GM19193 (cell line): Measurements from ENCODE around the gene KRT79.

Source experiments
- POLR2A ChIP-seq: IDR thresholded peaks from 4 replicates; pipeline ENCODE4 v1.6.1; 2011; ENCODE audit not compliant: insufficient read depth, insufficient read length; ENCODE audit errors: extremely low read depth

The KRT79 gene

DNA sequence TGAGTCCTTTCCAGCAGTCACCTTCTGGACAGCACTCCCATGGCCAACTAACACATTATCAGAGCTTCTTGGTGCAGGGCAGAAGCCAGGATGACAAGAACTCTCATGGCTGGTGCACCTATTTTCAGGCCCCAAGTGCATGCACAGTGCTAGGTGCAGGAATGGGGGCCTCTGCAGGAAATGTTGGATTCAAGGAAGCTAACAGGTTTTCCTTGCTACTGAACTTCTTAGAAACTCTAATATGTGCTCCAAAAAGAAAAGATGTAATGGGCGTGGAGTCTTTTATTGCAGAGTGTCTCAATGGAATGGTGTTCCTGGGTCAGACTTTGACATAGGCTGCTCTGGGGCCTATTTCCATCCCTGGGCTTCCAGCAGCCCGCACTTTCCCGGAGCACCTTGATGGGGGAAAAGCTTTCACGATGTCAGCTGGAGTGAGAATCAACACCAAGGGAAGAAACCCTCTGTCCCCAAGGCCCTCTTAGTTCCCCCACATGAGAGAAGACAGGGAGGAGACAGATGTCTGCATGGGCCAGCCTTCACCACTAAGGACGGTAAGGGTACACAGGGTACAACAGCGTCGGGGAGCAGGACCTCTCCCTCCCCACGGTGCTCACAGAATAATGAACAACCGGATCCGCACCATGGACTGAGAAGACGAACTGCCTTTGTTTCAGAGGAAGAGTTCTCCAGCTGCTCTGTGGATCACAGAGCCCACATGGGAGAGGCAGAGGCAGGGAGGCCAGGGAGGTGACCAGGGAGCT is 45.1 kb downstream of the KRT79 start:
- TF ChIP-seq POLR2A: no peak

DNA sequence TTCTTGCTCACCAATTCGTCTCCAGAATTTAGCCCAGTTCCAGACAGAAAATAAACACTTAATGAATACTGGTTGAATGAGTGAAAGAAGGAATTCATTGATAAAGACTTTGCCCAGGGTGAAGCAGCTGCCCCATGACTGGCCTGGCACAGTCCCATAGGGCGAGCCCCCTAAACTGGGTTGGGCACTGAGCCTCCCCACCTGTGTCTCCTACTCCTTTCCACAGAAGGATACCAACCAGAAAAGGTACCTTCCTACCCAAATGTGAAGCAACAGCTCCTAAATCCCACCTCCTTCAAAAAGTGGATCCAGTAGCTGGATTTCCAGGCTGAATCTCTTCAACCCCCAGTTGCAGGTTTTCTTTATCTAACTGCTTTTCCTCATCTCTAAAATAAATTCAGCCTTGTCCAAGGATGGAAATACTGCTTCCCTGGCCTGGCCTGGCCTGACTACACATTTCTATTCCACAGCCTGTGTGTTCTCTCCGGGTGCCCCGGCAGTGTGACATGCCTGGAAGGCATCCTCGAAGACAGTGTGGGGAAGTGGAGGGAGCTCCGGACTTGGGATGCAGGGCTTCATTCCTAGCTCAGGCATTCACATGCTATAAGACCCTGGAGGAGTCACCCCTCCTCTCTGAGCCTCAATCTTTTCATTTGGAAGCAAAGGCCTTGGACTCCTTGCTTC is 45.8 kb downstream of the KRT79 start:
- no peak for TF ChIP-seq POLR2A

DNA sequence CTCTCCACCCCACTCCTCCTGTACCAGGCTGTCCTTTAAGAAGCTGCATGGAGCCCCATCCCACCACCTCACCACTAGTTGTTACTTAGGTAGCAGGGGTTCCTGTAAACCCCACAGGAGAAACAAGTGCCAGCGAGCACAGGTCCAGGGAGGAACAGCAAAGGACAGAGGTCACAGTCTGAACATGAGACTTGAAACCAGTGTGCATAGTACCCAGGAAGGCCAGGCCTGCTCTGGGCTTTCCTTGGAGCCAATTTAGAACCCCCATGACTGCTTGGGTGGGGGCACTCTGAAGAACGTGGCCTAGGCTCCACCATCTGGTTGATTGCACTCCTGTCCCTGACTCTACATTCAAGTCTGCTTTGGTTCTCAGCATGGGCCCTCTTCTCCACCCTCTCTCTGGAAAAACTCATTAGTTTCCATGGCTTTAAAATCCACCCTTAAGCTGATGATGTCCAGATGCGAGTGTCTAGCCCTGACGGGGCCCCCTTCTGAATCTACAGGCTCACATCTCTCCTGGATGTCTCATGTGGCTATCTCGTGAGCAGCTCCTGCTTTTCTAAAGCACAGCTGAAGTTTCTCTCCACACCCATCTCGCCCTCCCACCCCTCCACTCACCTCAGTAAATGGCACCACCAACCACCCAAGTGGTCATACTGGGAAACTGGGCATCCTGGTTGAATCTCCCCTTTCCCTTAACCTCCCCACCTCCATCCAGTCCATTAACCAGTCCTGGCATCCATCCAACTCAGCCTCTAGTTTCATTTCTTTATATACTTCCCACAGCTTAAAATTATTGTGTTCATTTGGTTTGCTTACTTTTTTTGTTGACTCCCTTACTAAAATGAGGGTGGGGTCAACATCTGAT is 46.6 kb downstream of the KRT79 start:
- TF ChIP-seq POLR2A: no peak

DNA sequence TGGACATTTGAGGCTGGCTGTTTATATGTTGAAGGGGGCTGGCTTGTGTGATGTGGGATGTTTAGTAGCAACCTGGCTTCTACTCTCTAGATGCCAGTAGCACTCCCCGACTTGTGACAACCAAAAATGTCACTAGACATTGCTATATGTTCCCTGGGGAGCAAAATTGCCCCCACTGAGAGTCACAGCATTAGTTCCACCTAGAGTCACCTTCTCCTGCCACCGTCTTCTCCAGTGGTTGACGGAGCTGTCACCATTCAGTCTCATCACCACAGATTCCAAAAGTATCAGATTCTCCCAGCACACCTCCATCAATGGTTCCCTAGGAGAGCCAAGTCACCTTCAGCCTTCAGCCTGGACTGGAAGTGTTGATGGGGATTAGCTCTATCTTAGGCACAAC is 49.2 kb downstream of the KRT79 start:
- TF ChIP-seq POLR2A: no peak

DNA sequence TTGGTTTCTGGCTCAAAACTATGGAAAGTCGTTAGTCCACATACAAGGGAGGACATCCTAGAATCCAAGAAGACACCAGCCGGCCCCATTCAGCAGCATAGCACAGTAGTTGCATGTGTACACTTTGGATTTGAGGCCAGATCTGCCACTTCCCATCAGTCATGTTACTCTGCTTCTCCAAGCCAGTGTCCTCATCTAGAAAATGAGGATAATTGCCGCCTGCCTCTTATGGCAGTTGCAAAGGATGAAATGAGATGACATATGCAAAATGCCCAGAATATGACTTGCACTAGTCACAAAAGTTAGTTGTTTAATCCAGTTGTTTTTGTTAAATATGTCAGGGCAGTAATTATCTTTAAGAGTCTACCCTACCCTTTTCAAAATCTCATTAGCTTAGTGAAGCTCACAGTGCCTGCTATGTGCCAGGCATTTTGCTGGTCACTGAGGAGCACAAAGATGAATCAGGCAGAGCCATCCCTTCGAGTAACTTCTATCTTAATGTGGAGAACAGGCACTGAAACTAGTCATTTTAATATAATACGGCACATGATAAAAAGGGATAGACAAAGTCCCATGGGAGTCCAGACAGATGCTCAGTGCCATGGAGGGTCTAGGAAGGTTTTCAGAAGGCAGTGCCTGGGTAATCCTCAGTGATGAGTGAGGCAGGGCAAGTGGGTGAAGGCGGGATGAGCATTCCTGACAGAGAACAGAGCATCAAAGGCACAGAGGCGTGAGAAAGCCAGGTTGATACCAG is 50.4 kb downstream of the KRT79 start:
- TF ChIP-seq POLR2A: no peak

GRCh38 chr12:52782502-52782901 is 51.6 kb downstream of the KRT79 start:
- TF ChIP-seq POLR2A: no peak

- no peak for TF ChIP-seq POLR2A
Observed at GRCh38 chr12:52781399-52782082, 52.6 kb downstream of the KRT79 start.

DNA sequence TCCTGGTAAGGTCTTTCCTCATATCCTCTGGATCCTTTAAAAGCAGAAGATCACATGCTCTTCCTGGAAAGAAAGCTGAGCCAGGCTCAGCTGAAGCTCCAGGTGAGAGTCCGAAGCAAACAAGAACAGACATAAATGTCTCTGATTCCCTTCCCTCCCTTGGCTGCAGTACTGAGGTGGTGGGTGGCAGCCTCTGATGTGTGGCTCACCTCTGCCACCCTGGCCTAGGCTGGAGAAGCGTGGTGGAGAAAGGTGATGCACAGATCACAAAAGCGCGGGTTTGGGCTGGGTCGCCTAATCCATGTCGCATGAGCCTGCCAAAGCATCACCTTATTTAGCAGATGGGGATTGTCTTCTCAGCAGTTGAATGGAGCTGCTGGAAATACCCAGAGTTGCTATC is 54.2 kb downstream of the KRT79 start:
- TF ChIP-seq POLR2A: no peak

DNA sequence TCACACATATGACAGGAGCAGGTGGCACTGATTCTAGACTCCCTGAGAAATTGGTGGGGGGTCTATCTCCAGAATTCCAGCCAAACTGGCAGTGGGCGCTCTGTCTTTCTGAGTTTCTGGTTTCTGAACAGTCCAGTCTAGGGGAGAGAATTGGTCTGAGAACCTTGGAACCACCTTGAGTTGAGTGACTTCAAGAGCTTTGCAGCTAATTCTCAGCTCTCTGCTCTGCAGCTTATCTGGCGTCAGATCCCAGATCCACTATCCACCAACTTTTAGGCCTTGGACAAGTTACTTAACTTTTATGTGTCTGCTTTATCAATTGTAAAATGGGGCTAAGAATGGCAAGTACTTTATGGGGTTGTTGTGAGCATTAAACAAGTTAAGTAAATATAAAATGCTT is 55.3 kb downstream of the KRT79 start:
- TF ChIP-seq POLR2A: no peak

GRCh38 chr12:52777566-52777965 is 56.5 kb downstream of the KRT79 start:
- no peak for TF ChIP-seq POLR2A

DNA sequence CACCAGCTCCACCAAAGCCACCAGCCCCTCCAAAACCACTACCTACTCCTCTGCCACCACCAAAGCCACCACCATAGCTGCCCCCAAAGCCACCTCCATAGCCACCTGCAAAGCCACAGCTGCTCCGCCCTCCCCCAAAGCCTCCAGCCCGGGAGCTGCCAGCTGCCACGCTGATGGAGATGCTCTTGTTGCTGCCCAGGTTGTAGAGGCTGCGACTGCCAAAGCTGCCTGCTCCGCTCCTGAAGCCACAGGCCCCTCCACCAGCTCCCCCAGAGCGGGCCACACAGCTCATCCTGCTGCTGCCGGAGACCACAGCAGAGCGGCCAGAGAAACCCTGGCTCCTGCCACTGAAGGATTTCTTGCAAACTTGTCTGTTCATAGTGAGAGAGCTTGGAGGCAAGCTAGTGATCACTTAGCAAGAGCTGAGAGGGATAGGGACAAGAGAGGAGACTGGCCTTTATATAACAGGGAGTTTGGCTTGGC is 57.2 kb downstream of the KRT79 start, which contains the start of gene KRT76:
Gene KRT76 (minus strand): TSS at position 433 of the 483 bp plus-strand sequence. CDS start 54 bp downstream, at position 379.
- TF ChIP-seq POLR2A: no peak

DNA sequence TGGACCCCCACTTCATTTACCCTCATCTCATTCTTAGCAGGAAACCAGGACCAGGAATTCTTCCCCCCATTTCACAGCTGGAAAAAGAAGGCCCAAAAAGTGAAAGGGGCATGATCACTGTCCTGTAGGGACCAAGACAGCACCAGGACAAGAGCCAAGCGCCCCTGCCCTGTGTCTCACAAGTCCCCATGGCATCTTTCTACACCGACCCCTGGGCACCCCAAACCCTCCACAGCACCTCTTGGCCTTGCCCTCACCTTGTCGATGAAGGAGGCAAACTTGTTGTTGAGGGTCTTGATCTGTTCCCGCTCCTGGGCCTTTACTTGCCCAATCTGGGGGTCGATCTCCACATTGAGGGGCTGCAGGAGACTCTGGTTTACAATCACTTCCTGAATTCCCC is 57.7 kb downstream of the KRT79 start:
- TF ChIP-seq POLR2A: no peak

GRCh38 chr12:52774629-52775250 is 59.4 kb downstream of the KRT79 start:
- no peak for TF ChIP-seq POLR2A
